PFSK-1 (cell line): ENCODE results near the gene POLR1A.

ENCODE experiments used
- FOXP2 ChIP-seq: optimal IDR thresholded peaks from 2 replicates; pipeline ENCODE3; 2011; ENCODE audit warnings: borderline replicate concordance, control low read depth, inconsistent platforms; ENCODE audit not compliant: insufficient read depth; ENCODE audit errors: extremely low read length, extremely low read depth
- POLR2AphosphoS5 ChIP-seq: IDR thresholded peaks from 2 replicates; pipeline ENCODE4 v1.6.1; 2012; ENCODE audit warnings: low read depth, mild to moderate bottlenecking, control low read depth, low read length, moderate library complexity
- REST ChIP-seq, 2 experiments: IDR thresholded peaks; 2 replicates each; pipeline versions ENCODE4 v1.6.1 to v1.8.0; 2011 to 2012; ENCODE audit warnings: low read depth in 2 of 2, low read length in 2 of 2, control low read depth in 1 of 2, inconsistent platforms in 1 of 2, mild to moderate bottlenecking in 1 of 2, moderate library complexity in 1 of 2; ENCODE audit not compliant: insufficient read depth in 1 of 2
- SIN3A ChIP-seq: IDR thresholded peaks from 2 replicates; pipeline ENCODE4 v1.6.1; 2012; ENCODE audit warnings: mild to moderate bottlenecking, low read length, moderate library complexity, borderline replicate concordance; ENCODE audit not compliant: insufficient read depth
- TAF1 ChIP-seq: IDR thresholded peaks from 2 replicates; pipeline ENCODE4 v1.6.1; 2012; ENCODE audit warnings: low read length, control low read depth, borderline replicate concordance; ENCODE audit not compliant: insufficient read depth

The POLR1A gene

GRCh38 chr2:86105969-86106945 lies 571 bp upstream of the POLR1A start, which contains the start of gene PTCD3:
Gene PTCD3 (plus strand): TSS chr2:86106235. CDS start chr2:86106248, 13 bp downstream.
- 0 out of 4 replicates have a peak, but pooled peaks of 1 of the 2 experiments have one; percentile 40 for TF ChIP-seq REST (IDR thresholded peaks at IDR 0.05; ENCODE audit: insufficient read depth in 1 of 2, low read depth in 2 of 2, low read length in 2 of 2)
- TF ChIP-seq FOXP2, result peak; percentile 12
- TF ChIP-seq POLR2AphosphoS5, result peak; percentile 88
- TF ChIP-seq TAF1, result peak; percentile 95
- no peak for TF ChIP-seq SIN3A

- TF ChIP-seq REST (IDR thresholded peaks at IDR 0.05; ENCODE audit: insufficient read depth in 1 of 2, low read depth in 2 of 2, low read length in 2 of 2), result no peak
- no peak for TF ChIP-seq TAF1
- no peak for TF ChIP-seq POLR2AphosphoS5
- no peak for TF ChIP-seq SIN3A
- no peak for TF ChIP-seq FOXP2
Observed at GRCh38 chr2:86102157-86102556, 3.5 kb downstream of the POLR1A start.

- no peak for TF ChIP-seq SIN3A
- TF ChIP-seq TAF1, result no peak
- no peak for TF ChIP-seq REST (IDR thresholded peaks at IDR 0.05; ENCODE audit: insufficient read depth in 1 of 2, low read depth in 2 of 2, low read length in 2 of 2)
- TF ChIP-seq FOXP2, result no peak
- no peak for TF ChIP-seq POLR2AphosphoS5
Observed at GRCh38 chr2:86097913-86098312, 7.8 kb downstream of the POLR1A start.

- TF ChIP-seq POLR2AphosphoS5 (no peak), FOXP2 (no peak), SIN3A (no peak)
Observed at GRCh38 chr2:86097114-86097896, 8.4 kb downstream of the POLR1A start.

DNA sequence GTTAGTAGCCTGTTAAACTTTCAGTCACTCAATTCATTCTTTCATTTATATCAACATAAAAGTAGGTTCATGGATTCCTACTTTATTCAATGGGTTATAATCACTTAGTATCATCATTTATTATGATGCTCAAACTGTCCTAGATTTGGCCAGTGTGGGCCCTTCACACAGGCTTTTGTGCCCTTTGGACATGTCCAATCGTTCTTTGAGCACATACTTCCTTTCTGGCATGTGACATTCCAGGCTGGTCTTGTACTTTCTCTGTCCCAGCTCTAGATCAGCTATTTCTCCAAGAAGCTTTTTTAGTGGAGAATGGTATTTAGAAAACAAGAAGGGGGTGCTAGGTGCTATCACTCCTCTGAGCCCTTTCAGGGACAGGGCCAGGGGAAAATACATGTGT lies 11.5 kb downstream of the POLR1A start:
- TF ChIP-seq REST (IDR thresholded peaks at IDR 0.05; ENCODE audit: insufficient read depth in 1 of 2, low read depth in 2 of 2, low read length in 2 of 2) (no peak), SIN3A (no peak), FOXP2 (no peak), POLR2AphosphoS5 (no peak), TAF1 (no peak)
